T follicular helper cell (primary cell): Measurements from ENCODE around the gene MELTF.
"Not testable (repeated sequence)": the region's sequence is repeated elsewhere in the genome, so short reads cannot be mapped to it uniquely, and the experiment has no call there.

Source experiments
- DNase-seq: peaks from one replicate; pipeline ENCODE4 v3.0.0-alpha.2; 2020; ENCODE audit warnings: low read depth
- total RNA-seq, 2 experiments: gene quantifications; one replicate each; lab custom pipeline; 2026; lab: John Stamatoyannopoulos, UW

Gene MELTF
- 1.1 to 3.0 reads per million in 2 experiments for total RNA-seq

DNA sequence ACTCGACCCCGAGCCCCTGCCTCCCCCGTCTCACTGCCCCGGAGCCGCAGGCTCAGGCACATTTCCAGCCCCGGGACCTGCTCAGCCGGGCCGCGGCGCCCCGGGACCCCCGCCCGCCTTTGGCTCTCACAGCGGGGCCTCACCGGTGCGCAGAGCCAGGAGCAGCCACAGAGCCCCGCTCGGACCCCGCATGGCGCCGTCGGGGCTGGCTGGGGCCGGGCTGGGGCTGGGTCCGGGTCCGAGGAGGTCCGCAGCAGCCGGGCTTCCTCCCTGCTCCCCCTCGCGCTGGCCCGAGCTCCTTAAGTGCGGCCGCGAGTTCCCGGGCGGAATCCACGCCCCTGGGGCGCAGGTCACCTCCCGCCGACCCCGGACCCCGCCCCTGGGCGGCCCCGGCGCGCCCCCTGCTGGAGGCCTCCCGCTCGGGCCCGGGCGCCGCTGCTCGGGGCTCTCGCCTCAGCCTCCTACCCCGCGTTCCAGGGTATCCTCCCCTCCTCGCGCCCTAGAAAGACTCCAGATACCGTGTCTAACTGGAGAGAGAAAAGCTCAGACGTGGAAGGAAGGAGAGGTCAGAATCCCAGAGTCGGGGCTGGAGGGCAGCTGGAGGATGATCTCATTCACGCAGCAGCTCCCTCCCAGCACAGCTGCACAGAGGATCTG is at the start of gene MELTF:
Gene MELTF (minus strand): TSS at position 307 of the 657 bp plus-strand sequence. CDS start 115 bp downstream, at position 192.
- peak; percentile 58 for DNase-seq

DNA sequence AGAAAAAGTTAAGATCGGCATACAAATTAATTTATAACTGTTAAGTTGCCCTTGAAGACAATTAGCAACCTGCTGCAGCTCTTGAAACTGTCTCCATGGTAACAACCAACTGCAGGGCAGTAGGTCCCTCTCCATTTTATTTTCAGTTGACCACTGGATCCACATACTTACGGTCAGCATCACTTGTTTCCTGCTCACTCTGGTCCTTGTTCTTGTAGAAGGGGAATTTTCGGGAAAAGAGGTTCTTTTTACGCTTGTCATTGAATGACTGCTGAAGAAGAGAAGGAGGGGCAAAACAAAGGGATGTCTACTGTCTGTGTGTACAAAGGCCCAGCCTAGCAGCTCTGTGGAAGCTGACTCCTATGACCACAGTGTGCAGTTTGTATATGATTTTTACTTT is 46.8 kb upstream of the MELTF start:
- no peak for DNase-seq

GRCh38 chr3:197068077-197068476 is 38.5 kb upstream of the MELTF start:
- no peak for DNase-seq

DNA sequence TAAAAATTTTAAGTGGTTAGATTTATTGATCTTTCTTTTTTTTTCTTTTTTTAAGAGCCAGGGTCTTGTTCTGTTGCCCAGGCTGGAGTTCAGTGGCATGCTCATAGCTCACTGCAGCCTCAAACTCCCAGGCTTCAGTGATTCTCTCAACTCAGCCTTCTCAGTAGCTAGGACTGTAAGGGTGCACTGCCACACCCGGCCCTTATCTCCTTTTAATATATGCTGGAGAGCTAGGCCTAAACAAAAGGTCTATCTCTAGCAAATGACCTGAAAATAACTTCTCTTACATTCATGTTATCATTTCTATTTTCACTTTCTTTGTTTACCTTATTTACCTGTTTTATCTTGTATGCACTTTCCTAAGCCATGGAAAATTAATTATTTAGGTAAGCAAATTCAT is 35.2 kb upstream of the MELTF start:
- DNase-seq: no peak

GRCh38 chr3:197062446-197062845 is 32.8 kb upstream of the MELTF start:
- no peak for DNase-seq

- DNase-seq: not testable (repeated sequence)
These were observed 22.0 kb upstream of the MELTF start for GRCh38 chr3:197051637-197052036.

- no peak for DNase-seq
These were observed 20.9 kb upstream of the MELTF start for GRCh38 chr3:197050511-197050910.

DNA sequence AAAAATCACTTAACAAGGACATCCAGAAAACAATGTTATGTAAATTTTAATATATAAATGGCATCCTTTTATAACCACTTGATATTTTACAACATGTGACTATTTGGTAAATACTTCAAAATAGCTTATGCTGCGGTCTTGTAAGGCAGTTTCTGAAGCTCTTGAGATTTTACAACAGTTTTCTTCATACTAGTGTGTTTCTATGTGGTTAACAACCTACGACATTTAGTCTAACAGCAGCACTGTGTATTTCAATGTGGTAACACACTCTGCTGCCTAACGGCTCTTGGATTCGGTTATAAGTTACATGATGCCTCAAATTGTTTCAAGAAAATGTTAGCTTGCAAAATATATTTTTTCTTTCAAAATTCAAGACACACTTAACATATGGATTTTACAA is 12.9 kb upstream of the MELTF start:
- no peak for DNase-seq

DNA sequence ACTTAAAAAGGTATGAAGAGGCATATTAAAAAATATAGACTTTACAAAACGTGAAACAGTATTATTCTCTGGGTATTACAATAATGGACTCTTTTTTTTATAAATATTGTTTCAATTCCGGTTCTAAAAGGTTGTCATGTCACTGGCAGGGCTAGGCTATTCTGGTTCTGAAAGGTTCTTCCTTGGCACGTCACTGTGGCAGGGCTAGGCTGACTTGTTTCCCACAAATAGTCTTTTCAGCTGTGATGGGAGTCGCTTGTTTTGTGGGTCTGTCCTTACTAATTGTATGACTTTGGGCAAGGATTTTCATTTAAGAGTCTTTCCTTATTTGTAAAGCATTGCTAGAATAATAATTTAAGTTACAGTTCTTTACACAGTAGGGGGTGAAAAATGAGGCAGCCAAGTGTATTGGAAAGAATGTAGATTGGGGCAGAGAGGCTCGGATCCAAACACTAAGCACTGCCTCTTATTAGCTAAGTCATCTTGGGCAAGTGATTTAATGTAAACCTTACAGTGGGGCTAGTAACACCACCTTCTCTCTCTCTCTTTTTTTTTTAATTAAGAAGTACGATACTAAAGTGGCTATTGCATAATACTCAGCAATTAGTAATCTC is 12.4 kb upstream of the MELTF start:
- no peak for DNase-seq

DNA sequence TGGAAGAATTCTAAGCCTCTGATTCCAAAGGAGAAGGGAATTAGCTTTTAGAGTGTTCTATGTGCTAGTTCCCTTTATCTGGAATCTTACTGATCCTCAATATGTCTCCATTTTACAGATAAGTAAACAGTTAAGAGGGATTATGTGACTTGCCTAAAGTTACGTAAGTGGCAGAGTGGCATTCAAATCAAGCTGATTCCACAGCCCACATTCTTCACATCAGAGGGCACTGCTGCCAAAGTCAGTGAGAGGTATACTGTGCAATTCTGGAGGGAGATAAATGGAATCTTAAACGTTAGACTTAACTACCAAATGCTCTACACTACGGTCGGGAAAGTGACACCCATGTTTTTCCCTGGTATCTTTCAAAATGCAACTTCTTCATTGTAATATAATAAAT is 11.0 kb upstream of the MELTF start:
- DNase-seq: no peak

GRCh38 chr3:197038679-197039462 is 9.3 kb upstream of the MELTF start:
- no peak for DNase-seq

DNA sequence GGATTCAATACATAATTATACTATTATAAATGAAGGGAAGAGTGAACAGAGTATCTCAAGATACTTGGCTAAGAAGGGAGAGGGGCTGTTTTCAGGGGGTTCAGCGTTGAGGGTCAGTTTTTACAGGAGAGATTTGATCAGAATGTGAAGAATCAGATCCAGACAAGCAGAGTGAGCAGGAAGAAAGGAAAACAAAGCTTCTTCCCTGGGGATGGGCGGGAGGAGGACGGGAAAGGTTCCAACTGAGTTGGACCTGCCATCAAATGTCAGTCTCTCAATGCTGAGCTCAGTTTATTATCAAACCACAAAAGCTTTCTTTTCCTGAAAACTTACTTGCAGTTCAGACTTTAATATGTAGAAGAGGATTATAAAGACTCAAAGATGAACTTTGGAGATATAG is 6.0 kb upstream of the MELTF start:
- DNase-seq: no peak

DNA sequence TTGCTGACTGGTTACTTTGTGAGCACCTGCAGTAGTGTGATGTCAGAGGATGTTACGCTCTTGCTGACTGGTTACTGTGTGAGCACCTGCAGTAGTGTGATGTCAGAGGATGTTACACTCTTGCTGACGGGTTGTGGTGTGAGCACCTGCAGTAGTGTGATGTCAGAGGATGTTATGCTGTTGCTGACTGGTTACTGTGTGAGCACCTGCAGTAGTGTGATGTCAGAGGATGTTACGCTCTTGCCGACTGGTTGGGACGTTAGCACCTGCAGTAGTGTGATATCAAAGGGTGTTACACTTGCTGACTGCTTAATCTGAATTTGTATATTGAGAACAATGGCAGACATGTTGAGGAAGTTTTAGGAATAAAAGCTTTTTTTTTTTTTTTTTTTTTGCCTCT is 5.2 kb upstream of the MELTF start:
- DNase-seq: not testable (repeated sequence)

DNA sequence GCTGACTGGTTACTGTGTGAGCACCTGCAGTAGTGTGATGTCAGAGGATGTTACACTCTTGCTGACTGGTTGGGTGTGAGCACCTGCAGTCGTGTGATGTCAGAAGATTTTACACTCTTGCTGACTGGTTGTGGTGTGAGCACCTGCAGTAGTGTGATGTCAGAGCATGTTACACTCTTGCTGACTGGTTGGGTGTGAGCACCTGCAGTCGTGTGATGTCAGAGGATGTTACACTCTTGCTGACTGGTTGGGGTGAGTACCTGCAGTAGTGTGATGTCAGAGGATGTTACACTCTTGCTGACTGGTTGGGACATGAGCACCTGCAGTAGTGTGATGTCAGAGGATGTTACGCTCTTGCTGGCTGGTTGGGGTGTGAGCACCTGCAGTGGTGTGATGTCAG is 4.1 kb upstream of the MELTF start:
- DNase-seq: not testable (repeated sequence)

- no peak for DNase-seq
These were observed 2.0 kb upstream of the MELTF start for GRCh38 chr3:197031315-197032285.

- no peak for DNase-seq
These were observed 1.0 kb upstream of the MELTF start for GRCh38 chr3:197030379-197031314.

DNA sequence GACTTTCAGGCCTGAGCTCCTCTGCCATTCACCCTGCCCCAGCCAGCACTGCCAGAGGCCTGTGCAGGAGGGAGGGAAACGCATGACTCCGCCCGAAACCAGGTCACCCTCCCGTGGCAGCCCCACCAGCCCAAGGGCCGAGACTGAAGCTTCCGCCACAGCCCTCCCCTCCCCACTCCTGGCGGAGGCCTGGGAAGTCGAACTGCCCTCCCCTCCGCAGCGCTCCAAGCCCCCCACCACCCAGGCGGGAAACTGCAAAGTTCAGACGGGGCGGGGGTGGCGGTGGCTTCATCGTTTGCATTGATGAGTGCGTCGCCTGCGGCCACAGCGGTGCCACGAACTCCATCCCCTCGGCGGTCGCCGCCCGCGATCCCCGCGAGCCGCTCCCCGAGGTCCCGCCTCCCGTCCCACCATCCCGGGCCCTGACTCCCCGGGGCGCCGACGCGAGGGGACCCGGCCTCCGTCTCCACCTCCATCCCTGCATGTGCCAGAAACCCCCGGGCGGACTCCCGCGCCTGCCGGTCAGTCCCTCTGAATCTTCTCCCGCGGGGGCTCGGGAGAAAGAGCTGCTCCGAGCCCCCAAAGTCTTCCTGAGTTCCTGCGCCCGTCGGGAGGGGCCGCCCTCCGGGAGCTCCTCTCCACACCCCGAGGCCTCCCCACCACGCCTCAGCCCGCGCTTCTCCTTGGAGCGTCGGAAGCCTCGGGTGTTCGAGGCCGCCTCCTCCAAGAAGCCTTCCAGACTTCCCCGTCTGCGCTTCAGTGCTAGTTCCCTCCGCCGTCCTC is 698 bp downstream of the MELTF start:
- DNase-seq: no peak

DNA sequence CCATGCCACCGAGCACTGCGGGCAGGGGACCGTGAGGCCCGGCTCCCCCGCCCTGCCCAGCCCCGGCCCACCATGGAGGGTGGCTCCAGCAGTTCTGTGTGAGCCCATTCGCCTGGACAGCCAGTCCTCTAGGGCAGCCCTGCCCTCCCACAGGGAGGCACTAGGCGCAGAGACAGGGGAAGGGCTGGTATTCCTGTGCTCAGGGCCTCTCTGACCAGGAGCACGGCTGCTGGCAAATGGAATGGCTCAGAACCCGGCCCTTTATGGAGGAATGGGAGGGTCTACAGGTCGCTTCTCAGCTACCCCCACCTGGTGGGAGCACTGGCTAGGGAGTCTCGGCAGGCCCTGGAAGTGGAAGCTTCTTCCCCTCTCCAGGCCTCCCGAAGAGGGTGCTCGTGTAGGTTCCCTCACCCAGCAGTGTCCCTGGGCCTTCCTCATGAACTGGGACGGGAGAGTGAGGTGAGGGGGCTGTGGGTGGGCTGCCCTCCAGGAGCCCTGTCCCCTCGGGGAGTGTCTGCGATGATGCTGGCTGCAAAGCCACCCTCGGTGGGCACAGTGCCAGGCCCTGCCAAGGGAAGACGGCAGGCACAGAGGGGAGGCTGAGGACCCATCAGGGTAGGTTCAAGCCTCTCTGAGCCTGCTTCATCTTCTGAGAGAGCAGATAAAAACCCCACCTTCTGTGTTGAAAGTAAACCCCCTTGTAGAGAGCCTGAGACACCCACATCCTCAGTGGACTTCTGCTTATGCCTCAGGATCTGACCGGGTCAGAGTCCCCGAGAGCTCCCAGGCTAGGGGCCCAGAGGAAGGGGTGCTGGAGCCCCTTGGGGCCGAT is 1.5 kb downstream of the MELTF start:
- DNase-seq: no peak
